Transverse colon (tissue), 4 donors: Measurements from ENCODE around the gene C10orf90. TPM values are rescaled to one million over a fixed set of nuclear protein-coding genes. Genes with fewer than 3 reads are reported as not detected.

Source experiments
- DNase-seq: peaks from one replicate; pipeline ENCODE4 v3.0.0-alpha.2; 2019
- H3K27ac ChIP-seq, 4 donors: fragments of 200-600 bp; sonication (generic); 2 replicates each; pipeline ENCODE4 v1.5.1; 2016 to 2018; ENCODE audit warnings: inconsistent platforms in 4 of 4
- H3K27me3 ChIP-seq: fragments of 200-600 bp; sonication (generic); 2 replicates; pipeline ENCODE4 v1.5.1; 2017; ENCODE audit warnings: inconsistent platforms
- H3K36me3 ChIP-seq, 4 donors: fragments of 200-600 bp; sonication (generic); 2 replicates each; pipeline ENCODE4 v1.5.1; 2017 to 2019; ENCODE audit warnings: inconsistent platforms in 4 of 4
- H3K4me1 ChIP-seq, 4 donors: fragments of 200-600 bp; sonication (generic); 2 replicates each; pipeline ENCODE4 v1.5.1; 2017 to 2020; ENCODE audit warnings: inconsistent platforms in 4 of 4
- H3K4me3 ChIP-seq, 4 donors: fragments of 200-600 bp; sonication (generic); 1 replicate in 1 of 4; 2 replicates in 3 of 4; pipeline versions ENCODE4 v1.5.1 to v1.6.1; 2017 to 2019; ENCODE audit warnings: inconsistent platforms in 4 of 4
- H3K9me3 ChIP-seq, 2 donors: fragments of 200-600 bp; sonication (generic); 2 replicates each; pipeline ENCODE4 v1.5.1; 2017 to 2019; ENCODE audit warnings: inconsistent platforms in 2 of 2
- CTCF ChIP-seq, 5 experiments: fragments of 200-600 bp in 3 of 5; fragments of 450-650 bp in 2 of 5; sonication (generic) in 3 of 5; IDR thresholded peaks; 1 replicate in 2 of 5; 2 replicates in 3 of 5; pipeline ENCODE4 v1.5.1; 2016 to 2017; ENCODE audit warnings: antibody characterized with exemption in 5 of 5, inconsistent platforms in 3 of 5, mild to moderate bottlenecking in 2 of 5, moderate library complexity in 1 of 5
- EP300 ChIP-seq: sonication (generic); formaldehyde crosslinking; IDR thresholded peaks from one replicate; pipeline ENCODE4 v1.6.1; 2017; ENCODE audit warnings: antibody characterized with exemption, low read depth
- POLR2A ChIP-seq: fragments of 450-650 bp; IDR thresholded peaks from one replicate; pipeline ENCODE4 v1.6.1; 2016; ENCODE audit warnings: antibody characterized with exemption, mild to moderate bottlenecking, moderate library complexity
- POLR2AphosphoS5 ChIP-seq, 3 donors: sonication (generic); formaldehyde crosslinking; IDR thresholded peaks; one replicate each; pipeline ENCODE4 v1.6.1; 2016; ENCODE audit warnings: antibody characterized with exemption in 3 of 3
- WGBS, 2 donors: methylation state at CpG; one replicate each; pipeline ENCODE4 v1.1.5; 2018; ENCODE audit warnings: low coverage in 1 of 2; 5-methylcytosine and 5-hydroxymethylcytosine counted together
- in situ Hi-C, 4 donors: fragments of 200-750 bp; cut with MboI; loops; one replicate each; pipeline versions ENCODE4 v1.15.0 to v1.15.1; 2017; ENCODE audit warnings: low sequenced_read_pairs in 3 of 4, low pct_ligation_motif_present in 1 of 4, low pct_unique_long_range_greater_than_20kb in 1 of 4
- intact Hi-C: fragments of 100-400 bp; cut with DNase I; formaldehyde crosslinking; loops from one replicate; pipeline ENCODE4 v1.15.1; 2023; ENCODE audit warnings: low total_unique reads
- total RNA-seq, 4 donors: library from RNA; depleted of rRNA; stranded (reverse); fragments of >200 nt; gene quantifications; one replicate each; pipeline ENCODE4 v1.1.0, GENCODE V29; 2016

Gene C10orf90
- total RNA-seq, 4 donors from 2014 or later = not detected

GRCh38 chr10:126521399-126521798, 149.1 kb downstream of the C10orf90 start:
- intact Hi-C loops = no loop called here
- no peaks in the 10 kb centered on the region for H3K27me3 ChIP-seq
- H3K4me3 ChIP-seq = no peak overlapping the region
- DNase-seq = no peak
- H3K36me3 ChIP-seq = no peaks in the 10 kb centered on the region
- in situ Hi-C loops = loop anchor here in 1 of 4 donors (25.0 kb wide), 1 partner anchor 659 kb away; no protein-coding TSS in a partner anchor
- WGBS, 2 donors = 53 to 70% methylated on average over 5 of the region's 5 CpGs
- TF ChIP-seq POLR2AphosphoS5 (IDR thresholded peaks at IDR 0.05) (no peak), CTCF (IDR thresholded peaks at IDR 0.05) (no peak), POLR2A (no peak), EP300 (no peak)
- H3K4me1 ChIP-seq = no peaks in the 10 kb centered on the region
- H3K9me3 ChIP-seq = no peaks in the 10 kb centered on the region
- H3K27ac ChIP-seq = no peak overlapping the region

- no peaks in the 10 kb centered on the region for H3K4me1 ChIP-seq
- no peaks in the 10 kb centered on the region for H3K27me3 ChIP-seq
- no peaks in the 10 kb centered on the region for H3K36me3 ChIP-seq
- H3K27ac ChIP-seq = no peak overlapping the region
- H3K4me3 ChIP-seq = no peak overlapping the region
- DNase-seq = no peak
- in situ Hi-C loops = loop anchor here in 1 of 4 donors (25.0 kb wide), 1 partner anchor 659 kb away; no protein-coding TSS in a partner anchor
- H3K9me3 ChIP-seq = no peaks in the 10 kb centered on the region
- WGBS, 2 donors = 50 to 76% methylated on average over 2 to 7 of the region's 7 CpGs
- intact Hi-C loops = no loop called here
- TF ChIP-seq CTCF (IDR thresholded peaks at IDR 0.05) = no peak
- no peak for TF ChIP-seq EP300
- TF ChIP-seq POLR2A = no peak
- TF ChIP-seq POLR2AphosphoS5 (IDR thresholded peaks at IDR 0.05) = no peak
Observed at GRCh38 chr10:126520751-126521317, 149.7 kb downstream of the C10orf90 start.

GRCh38 chr10:126519992-126520391, 150.5 kb downstream of the C10orf90 start:
- H3K36me3 ChIP-seq = no peaks in the 10 kb centered on the region
- H3K27ac ChIP-seq = no peak overlapping the region
- H3K27me3 ChIP-seq = no peaks in the 10 kb centered on the region
- 80 to 84% methylated on average over 1 to 7 of the region's 7 CpGs for WGBS, 2 donors
- H3K4me3 ChIP-seq = no peak overlapping the region
- TF ChIP-seq EP300 (no peak), POLR2AphosphoS5 (IDR thresholded peaks at IDR 0.05) (no peak), CTCF (IDR thresholded peaks at IDR 0.05) (no peak), POLR2A (no peak)
- in situ Hi-C loops = loop anchor here in 1 of 4 donors (25.0 kb wide), 1 partner anchor 658 kb away; no protein-coding TSS in a partner anchor
- H3K4me1 ChIP-seq = no peaks in the 10 kb centered on the region
- H3K9me3 ChIP-seq = no peaks in the 10 kb centered on the region
- intact Hi-C loops = no loop called here
- DNase-seq = no peak

- DNase-seq = no peak
- no peaks in the 10 kb centered on the region for H3K9me3 ChIP-seq
- in situ Hi-C loops = loop anchor here in 1 of 4 donors (25.0 kb wide), 1 partner anchor 657 kb away; no protein-coding TSS in a partner anchor
- H3K27ac ChIP-seq = no peak overlapping the region
- H3K4me1 ChIP-seq = no peaks in the 10 kb centered on the region
- H3K36me3 ChIP-seq = no peaks in the 10 kb centered on the region
- H3K27me3 ChIP-seq = no peaks in the 10 kb centered on the region
- intact Hi-C loops = no loop called here
- WGBS, 2 donors = 92 to 95% methylated on average over 2 of the region's 2 CpGs
- TF ChIP-seq POLR2AphosphoS5 (IDR thresholded peaks at IDR 0.05) (no peak), CTCF (IDR thresholded peaks at IDR 0.05) (no peak), POLR2A (no peak), EP300 (no peak)
- no peak overlapping the region for H3K4me3 ChIP-seq
Observed at GRCh38 chr10:126519185-126519584, 151.3 kb downstream of the C10orf90 start.
